HG03439 (cell line): ENCODE measurements around the gene ELK3.
"Not testable (repeated sequence)": the region's sequence is repeated elsewhere in the genome, so short reads cannot be mapped to it uniquely, and the experiment has no call there.

ENCODE experiments used
- ATAC-seq: cut with Tn5 transposase; IDR thresholded peaks from one replicate; pipeline ENCODE4 v1.9.1; 2021; ENCODE audit warnings: mild to moderate bottlenecking, moderate library complexity; ENCODE audit not compliant: unreplicated experiment

The ELK3 gene

DNA sequence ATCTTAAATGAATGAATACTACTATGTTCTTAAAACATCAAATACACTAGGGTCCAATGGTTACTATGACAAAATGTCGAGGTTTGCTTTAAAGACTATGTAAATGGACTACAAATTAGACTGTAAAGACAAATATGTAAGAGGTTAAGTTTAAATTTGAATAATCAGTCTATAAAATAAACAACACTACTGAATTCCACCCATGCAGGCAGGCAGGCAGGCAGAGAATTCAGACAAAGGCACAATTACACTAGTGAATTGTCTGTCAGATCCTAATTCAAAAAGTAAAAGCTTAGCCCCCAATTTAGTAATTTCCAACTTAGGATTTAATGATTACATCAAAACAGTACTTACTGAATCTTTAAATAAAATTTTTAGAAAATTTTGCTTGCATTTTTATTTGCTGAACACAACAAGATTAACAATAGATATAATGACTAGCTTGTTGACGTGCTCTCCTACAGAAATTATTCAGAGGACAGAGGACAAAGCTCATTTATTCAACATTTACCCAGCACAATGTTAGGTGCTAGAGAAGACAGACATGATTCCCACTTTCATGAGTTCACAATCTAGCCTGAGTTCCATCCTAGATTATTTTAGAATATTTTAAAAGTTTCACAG lies 108.6 kb downstream of the ELK3 start:
- no peak for ATAC-seq

DNA sequence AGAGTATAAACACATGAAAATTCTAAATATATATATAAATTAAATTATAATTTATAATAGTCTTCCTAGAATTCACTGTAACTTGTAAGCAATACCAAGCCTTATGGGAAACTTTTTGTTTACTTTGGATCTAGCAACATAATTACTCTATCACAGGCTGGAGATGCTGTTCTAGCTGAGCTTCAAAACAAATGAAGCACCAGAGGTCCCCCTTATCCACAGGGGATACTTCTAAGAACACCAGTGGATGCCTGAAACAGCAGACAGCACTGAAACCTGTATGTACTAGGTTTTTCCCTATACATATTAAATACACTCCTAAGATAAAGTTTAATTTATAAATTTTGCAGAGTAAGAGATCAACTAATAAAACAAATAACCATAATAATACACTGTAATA lies 109.5 kb downstream of the ELK3 start:
- ATAC-seq, result no peak

GRCh38 chr12:96305665-96306064 lies 111.5 kb downstream of the ELK3 start:
- ATAC-seq, result no peak

DNA sequence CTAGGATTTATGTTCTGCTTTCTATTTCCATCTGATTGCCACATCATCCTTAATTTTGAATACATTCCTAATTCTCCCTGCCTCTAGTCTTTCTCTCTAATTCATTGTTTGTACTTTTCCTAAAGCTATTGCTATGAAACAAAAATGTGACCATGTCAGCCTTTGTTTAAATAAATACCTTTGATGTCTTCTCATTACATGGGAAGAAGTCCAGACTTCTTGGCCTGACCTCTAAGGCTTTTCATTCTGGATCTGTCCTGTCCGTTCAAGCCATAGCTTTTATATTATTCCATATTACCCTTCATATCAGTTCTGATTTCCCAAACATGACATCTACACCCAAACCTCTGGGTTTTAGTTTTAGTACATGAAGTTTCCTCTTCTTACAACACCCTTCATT lies 114.7 kb downstream of the ELK3 start:
- ATAC-seq, result no peak

DNA sequence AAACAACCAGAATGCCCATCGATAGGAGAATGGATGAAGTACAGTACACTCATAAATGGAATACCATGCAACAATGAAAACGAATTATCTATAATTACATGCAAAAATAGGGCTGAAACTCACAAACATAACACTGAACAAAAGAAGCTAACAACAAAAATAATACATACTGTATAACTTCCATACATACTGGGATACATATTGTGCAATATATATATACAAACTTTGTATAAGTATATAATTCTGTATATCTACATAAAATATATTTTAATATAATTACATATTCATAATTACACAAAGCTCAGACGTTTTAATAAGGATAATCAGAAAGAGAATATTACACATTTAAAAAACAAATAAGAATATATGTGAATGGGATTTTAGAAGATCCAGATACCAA lies 115.9 kb downstream of the ELK3 start:
- ATAC-seq, result no peak

GRCh38 chr12:96311191-96311590 lies 117.0 kb downstream of the ELK3 start:
- no peak for ATAC-seq

GRCh38 chr12:96313606-96314005 lies 119.4 kb downstream of the ELK3 start:
- no peak for ATAC-seq

DNA sequence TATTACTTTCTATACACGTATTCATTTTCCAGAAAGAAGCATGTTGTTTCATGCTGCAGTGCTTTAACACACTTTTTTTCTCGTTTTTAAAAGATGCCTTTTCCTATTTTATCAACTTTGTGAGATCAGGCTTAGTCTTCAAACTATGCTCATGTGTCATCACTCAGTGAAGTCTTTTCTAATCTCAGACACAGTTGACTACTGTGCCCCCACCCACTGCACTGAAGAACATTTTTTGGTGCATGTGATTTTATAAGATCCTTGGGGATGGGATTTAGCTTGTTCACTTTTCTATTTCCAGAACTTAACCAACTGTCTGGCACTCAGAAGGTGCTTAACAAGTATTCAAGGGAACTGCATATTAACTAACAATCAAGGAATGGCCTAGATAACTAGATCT lies 120.5 kb downstream of the ELK3 start:
- ATAC-seq, result no peak

DNA sequence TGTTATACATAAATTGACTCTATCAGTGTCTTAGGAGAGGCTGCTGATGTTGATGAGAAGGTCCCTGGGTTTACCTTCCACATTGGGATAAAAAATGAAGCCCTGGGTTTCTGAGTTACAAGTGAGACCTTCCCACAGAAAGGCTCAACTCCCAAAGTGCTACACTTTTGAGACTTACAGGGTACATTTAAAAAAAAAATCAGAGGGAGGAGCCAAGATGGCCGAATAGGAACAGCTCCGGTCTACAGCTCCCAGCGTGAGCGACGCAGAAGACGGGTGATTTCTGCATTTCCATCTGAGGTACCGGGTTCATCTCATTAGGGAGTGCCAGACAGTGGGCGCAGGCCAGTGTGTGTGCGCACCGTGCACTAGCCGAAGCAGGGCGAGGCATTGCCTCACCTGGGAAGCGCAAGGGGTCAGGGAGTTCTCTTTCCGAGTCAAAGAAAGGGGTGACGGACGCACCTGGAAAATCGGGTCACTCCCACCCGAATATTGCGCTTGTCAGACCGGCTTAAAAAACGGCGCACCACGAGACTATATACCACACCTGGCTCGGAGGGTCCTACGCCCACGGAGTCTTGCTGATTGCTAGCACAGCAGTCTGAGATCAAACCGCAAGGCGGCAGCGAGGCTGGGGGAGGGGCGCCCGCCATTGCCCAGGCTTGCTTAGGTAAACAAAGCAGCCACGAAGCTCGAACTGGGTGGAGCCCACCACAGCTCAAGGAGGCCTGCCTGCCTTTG lies 121.7 kb downstream of the ELK3 start:
- not testable (repeated sequence) for ATAC-seq

- ATAC-seq, result not testable (repeated sequence)
Measured at GRCh38 chr12:96317801-96318200, 123.6 kb downstream of the ELK3 start.
